ENCODE measurements around the gene SNX18. TPM values are rescaled to one million over a fixed set of nuclear protein-coding genes. Genes with fewer than 3 reads are reported as not detected.

SNX18 gene
- polyA plus RNA-seq, 1 donor (not counting 4 experiments of a cell fraction or from before 2014, with no cell fraction given): 7.4 TPM

- dilution Hi-C loops (cut with MboI; ENCODE audit: extremely low pct_ligation_motif_present, low sequenced_read_pairs): no loop called here
These were observed 723 bp downstream of the SNX18 start for GRCh38 chr5:54518146-54518817.

GRCh38 chr5:54518818-54519508 lies 1.4 kb downstream of the SNX18 start:
- Histone ChIP-seq H3K27ac (ENCODE audit: control insufficient read depth, insufficient read depth, low read length) (no peak overlapping the region), H3K4me3 (ENCODE audit: control insufficient read depth in 2 of 3, extremely low read depth in 1 of 3, insufficient read depth in 2 of 3, low read depth in 1 of 3, low read length in 3 of 3) (peak overlapping the region; percentile 55 to 76 (median 72)), H4K20me1 (ENCODE audit: control insufficient read depth, extremely low read depth, insufficient read depth, low read length) (no peaks in the 10 kb centered on the region), H3K4me1 (ENCODE audit: control insufficient read depth, extremely low read depth, insufficient read depth, low read length) (peaks cover 26% of the 10 kb centered on the region), H3K9me3 (ENCODE audit: control insufficient read depth, low read depth, low read length) (no peaks in the 10 kb centered on the region), H3K27me3 (ENCODE audit: control insufficient read depth, extremely low read depth, insufficient read depth, low read length) (no peaks in the 10 kb centered on the region), H3K36me3 (ENCODE audit: control insufficient read depth in 2 of 2, extremely low read depth in 1 of 2, insufficient read depth in 2 of 2, low read length in 2 of 2) (peaks cover 0 to 1% of the 10 kb centered on the region in 2 experiments), H3K9me1 (ENCODE audit: control insufficient read depth, extremely low read depth, insufficient read depth, low read length) (no peaks in the 10 kb centered on the region), H3K9ac (ENCODE audit: control insufficient read depth, extremely low read depth, insufficient read depth, low read length) (no peak overlapping the region), H2AFZ (ENCODE audit: control insufficient read depth, low read length) (no peak overlapping the region), H3K4me2 (ENCODE audit: control insufficient read depth, extremely low read depth, insufficient read depth, low read depth, low read length) (peak overlapping the region; percentile 90), H3K79me2 (ENCODE audit: control insufficient read depth, insufficient read depth, low read length) (peaks cover 32% of the 10 kb centered on the region)
- dilution Hi-C loops (cut with MboI; ENCODE audit: extremely low pct_ligation_motif_present, low sequenced_read_pairs): no loop called here
- TF ChIP-seq CTCF (optimal IDR thresholded peaks at IDR 0.05 in 1 of 3, IDR thresholded peaks at IDR 0.05 in 1 of 3, conservative IDR thresholded peaks at IDR 0.05 in 1 of 3; ENCODE audit: extremely low read depth in 1 of 3, insufficient read depth in 2 of 3, low read length in 3 of 3): no peak
- TF ChIP-seq EZH2 (IDR thresholded peaks at IDR 0.05; ENCODE audit: low read length): no peak
- FAIRE-seq (no peak), DNase-seq (ENCODE audit: low read depth, low spot score) (no peak)

More at GRCh38 chr5:54518146-54518817, 723 bp downstream of the SNX18 start:
- Histone ChIP-seq H3K9me1 (ENCODE audit: control insufficient read depth, extremely low read depth, insufficient read depth, low read length) (no peaks in the 10 kb centered on the region), H3K9me3 (ENCODE audit: control insufficient read depth, low read depth, low read length) (no peaks in the 10 kb centered on the region), H3K4me1 (ENCODE audit: control insufficient read depth, extremely low read depth, insufficient read depth, low read length) (peaks cover 26% of the 10 kb centered on the region), H3K27me3 (ENCODE audit: control insufficient read depth, extremely low read depth, insufficient read depth, low read length) (no peaks in the 10 kb centered on the region), H4K20me1 (ENCODE audit: control insufficient read depth, extremely low read depth, insufficient read depth, low read length) (no peaks in the 10 kb centered on the region), H3K4me2 (ENCODE audit: control insufficient read depth, extremely low read depth, insufficient read depth, low read depth, low read length) (peak overlapping the region; percentile 58), H3K27ac (ENCODE audit: control insufficient read depth, insufficient read depth, low read length) (no peak overlapping the region), H3K36me3 (ENCODE audit: control insufficient read depth in 2 of 2, extremely low read depth in 1 of 2, insufficient read depth in 2 of 2, low read length in 2 of 2) (peaks cover 0 to 1% of the 10 kb centered on the region in 2 experiments), H3K9ac (ENCODE audit: control insufficient read depth, extremely low read depth, insufficient read depth, low read length) (peak overlapping the region; percentile 73), H2AFZ (ENCODE audit: control insufficient read depth, low read length) (peak overlapping the region; percentile 74), H3K79me2 (ENCODE audit: control insufficient read depth, insufficient read depth, low read length) (peaks cover 32% of the 10 kb centered on the region), H3K4me3 (ENCODE audit: control insufficient read depth in 2 of 3, extremely low read depth in 1 of 3, insufficient read depth in 2 of 3, low read depth in 1 of 3, low read length in 3 of 3) (peak overlapping the region; percentile 72 to 76 (median 76))
- TF ChIP-seq EZH2 (IDR thresholded peaks at IDR 0.05; ENCODE audit: low read length): no peak
- TF ChIP-seq CTCF (optimal IDR thresholded peaks at IDR 0.05 in 1 of 3, IDR thresholded peaks at IDR 0.05 in 1 of 3, conservative IDR thresholded peaks at IDR 0.05 in 1 of 3; ENCODE audit: extremely low read depth in 1 of 3, insufficient read depth in 2 of 3, low read length in 3 of 3): peak in 1 of 3 experiments; percentile 57
- no peak for DNase-seq (ENCODE audit: low read depth, low spot score)
- no peak for FAIRE-seq

Measured in keratinocyte (primary cell).